T-cell (primary cell): ENCODE measurements around the gene KIDINS220. TPM values are rescaled to one million over a fixed set of nuclear protein-coding genes. Genes with fewer than 3 reads are reported as not detected.

Source experiments
- ATAC-seq, 4 experiments: fragments of 200-7000 bp in 3 of 4; fragments of 150-1000 bp in 1 of 4; cut with Tn5 transposase; replicated peaks in 1 of 4; 1 replicate in 3 of 4; 2 replicates in 1 of 4; pipeline ENCODE4 v1.10.0; 2021; ENCODE audit warnings: moderate library complexity in 3 of 4, mild to moderate bottlenecking in 2 of 4, moderate number of reproducible peaks in 1 of 4
- CTCF ChIA-PET, 2 donors: fragments of 300-600 bp; sonication (Branson Sonifier 250); formaldehyde crosslinking; loops; one replicate each; lab custom pipeline; 2022; ENCODE audit warnings: antibody characterized with exemption in 2 of 2; lab: Charles Lee
- POLR2A ChIA-PET, 2 donors: fragments of 300-600 bp; sonication (Branson Sonifier 250); formaldehyde crosslinking; loops; one replicate each; lab custom pipeline; 2022; ENCODE audit warnings: antibody characterized with exemption in 2 of 2; lab: Charles Lee
- DNase-seq, 35 experiments: peaks; one replicate each; pipeline versions ENCODE4 v3.0.0 to v3.0.0-alpha.2; 2013 to 2023
- H3K27ac ChIP-seq: one replicate; pipeline ENCODE4 v1.5.1; 2013; ENCODE audit warnings: low read length
- H3K27me3 ChIP-seq, 2 experiments: replicated peaks in 1 of 2; 1 replicate in 1 of 2; 2 replicates in 1 of 2; pipeline versions ENCODE4 v1.6.1 to v1.7.0; 2013; ENCODE audit warnings: low read length in 1 of 2, mixed read lengths in 1 of 2; ENCODE audit not compliant: control insufficient read depth in 2 of 2, insufficient read depth in 2 of 2; ENCODE audit errors: extremely low read depth in 1 of 2
- H3K36me3 ChIP-seq, 2 donors: 1 replicate in 1 of 2; 2 replicates in 1 of 2; pipeline versions ENCODE4 v1.6.1 to v1.7.0; 2013; ENCODE audit warnings: low read length in 1 of 2; ENCODE audit not compliant: control insufficient read depth in 2 of 2, insufficient read depth in 1 of 2; ENCODE audit errors: extremely low read depth in 1 of 2
- H3K4me1 ChIP-seq, 2 experiments: 1 replicate in 1 of 2; 2 replicates in 1 of 2; pipeline versions ENCODE4 v1.6.1 to v1.7.0; 2013; ENCODE audit warnings: low read length in 2 of 2, mixed read lengths in 1 of 2; ENCODE audit not compliant: insufficient read depth in 2 of 2, control insufficient read depth in 1 of 2; ENCODE audit errors: extremely low read depth in 1 of 2
- H3K4me3 ChIP-seq, 2 donors: 1 replicate in 1 of 2; 2 replicates in 1 of 2; pipeline versions ENCODE4 v1.5.1 to v1.7.0; 2013; ENCODE audit warnings: mild to moderate bottlenecking in 2 of 2, low read length in 1 of 2, moderate library complexity in 1 of 2; ENCODE audit not compliant: control insufficient read depth in 1 of 2; ENCODE audit errors: extremely low read depth in 1 of 2
- H3K9me3 ChIP-seq: 2 replicates; pipeline ENCODE4 v1.7.0; 2013
- H3K27ac Mint-ChIP-seq, 2 donors: one replicate each; pipeline ENCODE4 v1.8.0; 2020 to 2021; ENCODE audit warnings: mild to moderate bottlenecking in 2 of 2, mixed read lengths in 2 of 2
- H3K27me3 Mint-ChIP-seq, 2 donors: one replicate each; pipeline ENCODE4 v1.8.0; 2021 to 2022; ENCODE audit warnings: mixed read lengths in 2 of 2
- H3K36me3 Mint-ChIP-seq: one replicate; pipeline ENCODE4 v1.8.0; 2021; ENCODE audit warnings: mixed read lengths
- H3K4me1 Mint-ChIP-seq, 3 donors: one replicate each; pipeline ENCODE4 v1.8.0; 2020 to 2022; ENCODE audit warnings: mixed read lengths in 3 of 3, mild to moderate bottlenecking in 1 of 3
- H3K4me3 Mint-ChIP-seq, 3 donors: one replicate each; pipeline ENCODE4 v1.8.0; 2020 to 2022; ENCODE audit warnings: mild to moderate bottlenecking in 3 of 3, mixed read lengths in 3 of 3, moderate library complexity in 3 of 3
- H3K9me3 Mint-ChIP-seq, 3 donors: one replicate each; pipeline ENCODE4 v1.8.0; 2020 to 2022; ENCODE audit warnings: mixed read lengths in 3 of 3
- WGBS: methylation state at CpG from one replicate; pipeline ENCODE4 v1.1.5; 2013; ENCODE audit warnings: missing lambda C conversion rate; ENCODE audit not compliant: insufficient coverage; 5-methylcytosine and 5-hydroxymethylcytosine counted together
- total RNA-seq, 35 experiments: library from RNA in 6 of 35; stranded (reverse) in 6 of 35; fragments of 120-200 nt in 1 of 35; gene quantifications; one replicate each; pipeline versions ENCODE4 v1.2.1 to v1.2.4 and lab custom pipeline; 2013 to 2026

Gene KIDINS220
- total RNA-seq, 5 donors from 2014 or later (not counting 1 experiment from before 2014, with no cell fraction given): 40.0 to 50.0 (median 42.7) TPM

GRCh38 chr2:8849327-8849726 lies 11.9 kb upstream of the KIDINS220 start:
- no peak overlapping the region for H3K27ac Mint-ChIP-seq
- H3K4me1 Mint-ChIP-seq: no peaks in the 10 kb centered on the region
- H3K9me3 ChIP-seq: no peaks in the 10 kb centered on the region
- DNase-seq (no peak), ATAC-seq (no peak)
- H3K36me3 Mint-ChIP-seq: no peaks in the 10 kb centered on the region
- no peak overlapping the region for H3K4me3 ChIP-seq
- H3K4me3 Mint-ChIP-seq: no peak overlapping the region
- 80% methylated on average over 1 of the region's 4 CpGs for WGBS
- H3K4me1 ChIP-seq: no peaks in the 10 kb centered on the region
- H3K27me3 Mint-ChIP-seq: peaks cover 30 to 40% of the 10 kb centered on the region in 2 donors
- no peaks in the 10 kb centered on the region for H3K9me3 Mint-ChIP-seq
- ChIA-PET CTCF (no interaction called here), POLR2A (no interaction called here)
- H3K36me3 ChIP-seq: no peaks in the 10 kb centered on the region
- H3K27ac ChIP-seq: no peak overlapping the region
- peaks cover 0 to 21% of the 10 kb centered on the region in 2 experiments for H3K27me3 ChIP-seq

- DNase-seq: no peak
- WGBS: 100% methylated on average over 1 of the region's 7 CpGs
These were observed 11.1 kb upstream of the KIDINS220 start for GRCh38 chr2:8848328-8849100.

GRCh38 chr2:8847400-8847799 lies 10.0 kb upstream of the KIDINS220 start:
- H3K4me1 ChIP-seq: no peaks in the 10 kb centered on the region
- CTCF ChIA-PET: interaction anchor here in 1 of 2 donors (0.6 kb wide), 1 partner anchor 12 kb away, joined by 3 read pairs; no protein-coding TSS in a partner anchor
- Mint-ChIP-seq H3K36me3 (no peaks in the 10 kb centered on the region), H3K4me1 (no peaks in the 10 kb centered on the region), H3K27ac (no peak overlapping the region), H3K4me3 (no peak overlapping the region), H3K27me3 (peaks cover 27 to 41% of the 10 kb centered on the region in 2 donors), H3K9me3 (no peaks in the 10 kb centered on the region)
- ATAC-seq (no peak), DNase-seq (no peak)
- peaks cover 0 to 27% of the 10 kb centered on the region in 2 experiments for H3K27me3 ChIP-seq
- no peak overlapping the region for H3K27ac ChIP-seq
- H3K36me3 ChIP-seq: no peaks in the 10 kb centered on the region
- no peaks in the 10 kb centered on the region for H3K9me3 ChIP-seq
- no peak overlapping the region for H3K4me3 ChIP-seq
- POLR2A ChIA-PET: no interaction called here
- WGBS: 90% methylated on average over 2 of the region's 6 CpGs

More at GRCh38 chr2:8848328-8849100, 11.1 kb upstream of the KIDINS220 start:
- ChIA-PET POLR2A (interaction anchor here in 1 of 2 donors (0.6 kb wide), 1 partner anchor 161 kb away, joined by 3 read pairs; no protein-coding TSS in a partner anchor), CTCF (interaction anchor here in 1 of 2 donors (0.6 to 0.7 kb wide), 2 partner anchors 1106 to 1424 kb away, joined by 3 to 4 read pairs; no protein-coding TSS in a partner anchor)
- Histone ChIP-seq H3K36me3 (no peaks in the 10 kb centered on the region), H3K4me3 (no peak overlapping the region), H3K27me3 (peaks cover 0 to 21% of the 10 kb centered on the region in 2 experiments), H3K4me1 (no peaks in the 10 kb centered on the region), H3K9me3 (no peaks in the 10 kb centered on the region), H3K27ac (no peak overlapping the region)
- no peaks in the 10 kb centered on the region for H3K4me1 Mint-ChIP-seq
- H3K36me3 Mint-ChIP-seq: no peaks in the 10 kb centered on the region
- H3K4me3 Mint-ChIP-seq: no peak overlapping the region
- H3K9me3 Mint-ChIP-seq: no peaks in the 10 kb centered on the region
- ATAC-seq: no peak
- H3K27me3 Mint-ChIP-seq: peaks cover 30 to 40% of the 10 kb centered on the region in 2 donors
- no peak overlapping the region for H3K27ac Mint-ChIP-seq

- Histone ChIP-seq H3K27me3 (peaks cover 0 to 21% of the 10 kb centered on the region in 2 experiments), H3K9me3 (no peaks in the 10 kb centered on the region), H3K4me3 (no peak overlapping the region), H3K36me3 (no peaks in the 10 kb centered on the region), H3K27ac (no peak overlapping the region), H3K4me1 (peaks cover 2 to 9% of the 10 kb centered on the region in 2 experiments)
- ATAC-seq (no peak), DNase-seq (no peak)
- Mint-ChIP-seq H3K27ac (no peak overlapping the region), H3K27me3 (peaks cover 19 to 25% of the 10 kb centered on the region in 2 donors), H3K4me1 (peaks cover 9 to 17% (median 11%) of the 10 kb centered on the region in 3 donors), H3K9me3 (no peaks in the 10 kb centered on the region), H3K36me3 (peaks cover 2% of the 10 kb centered on the region), H3K4me3 (no peak overlapping the region)
- WGBS: 87% methylated on average over 4 of the region's 4 CpGs
- POLR2A ChIA-PET: interaction anchor here in 1 of 2 donors (0.5 kb wide), 1 partner anchor 1826 kb away, joined by 6 read pairs; no protein-coding TSS in a partner anchor
- CTCF ChIA-PET: no interaction called here
These were observed 4.5 kb upstream of the KIDINS220 start for GRCh38 chr2:8841932-8842331.

- peaks cover 8 to 12% of the 10 kb centered on the region in 2 donors for H3K27me3 Mint-ChIP-seq
- no peak overlapping the region for H3K4me3 Mint-ChIP-seq
- POLR2A ChIA-PET: no interaction called here
- no peak overlapping the region for H3K27ac Mint-ChIP-seq
- no peak overlapping the region for H3K27ac ChIP-seq
- CTCF ChIA-PET: interaction anchor here in 1 of 2 donors (0.6 kb wide), 1 partner anchor 17 kb away, joined by 3 read pairs; no protein-coding TSS in a partner anchor
- WGBS: 78% methylated on average over 7 of the region's 12 CpGs
- peaks cover 12 to 22% of the 10 kb centered on the region in 2 experiments for H3K4me1 ChIP-seq
- H3K36me3 ChIP-seq: no peaks in the 10 kb centered on the region
- no peaks in the 10 kb centered on the region for H3K9me3 Mint-ChIP-seq
- peaks cover 2% of the 10 kb centered on the region for H3K36me3 Mint-ChIP-seq
- peaks cover 21 to 29% (median 22%) of the 10 kb centered on the region in 3 donors for H3K4me1 Mint-ChIP-seq
- DNase-seq (no peak), ATAC-seq (no peak)
- no peaks in the 10 kb centered on the region for H3K9me3 ChIP-seq
- H3K27me3 ChIP-seq: peaks cover 0 to 17% of the 10 kb centered on the region in 2 experiments
- H3K4me3 ChIP-seq: no peak overlapping the region
These were observed 3.2 kb upstream of the KIDINS220 start for GRCh38 chr2:8840475-8841091.
